ENCODE results near the gene EPB41L5. TPM values are rescaled to one million over a fixed set of nuclear protein-coding genes. Genes with fewer than 3 reads are reported as not detected.

The EPB41L5 gene
- total and polyA plus RNA-seq, 10 of the 15 experiments (the other 5 are each of a cell fraction or from before 2014, with no cell fraction given), result 2.1 to 20.4 (median 8.2) TPM

GRCh38 chr2:120132190-120132589, 119.3 kb downstream of the EPB41L5 start (continued):
- no peak for TF ChIP-seq YY1 (IDR thresholded peaks at IDR 0.05; ENCODE audit: low read depth, low read length)
- TF ChIP-seq GATAD2B (conservative IDR thresholded peaks at IDR 0.05; ENCODE audit: low read depth), result no peak
- no peak for TF ChIP-seq NFIC (IDR thresholded peaks at IDR 0.05; ENCODE audit: low read depth, low read length)
- no peak for TF ChIP-seq SMC3 (IDR thresholded peaks at IDR 0.05; ENCODE audit: borderline replicate concordance, low read length)
- TF ChIP-seq HDAC6 (IDR thresholded peaks at IDR 0.05; ENCODE audit: unreplicated experiment), result no peak
- TF ChIP-seq RB1 (IDR thresholded peaks at IDR 0.05; ENCODE audit: borderline replicate concordance), result no peak
- TF ChIP-seq, protein P1, sequence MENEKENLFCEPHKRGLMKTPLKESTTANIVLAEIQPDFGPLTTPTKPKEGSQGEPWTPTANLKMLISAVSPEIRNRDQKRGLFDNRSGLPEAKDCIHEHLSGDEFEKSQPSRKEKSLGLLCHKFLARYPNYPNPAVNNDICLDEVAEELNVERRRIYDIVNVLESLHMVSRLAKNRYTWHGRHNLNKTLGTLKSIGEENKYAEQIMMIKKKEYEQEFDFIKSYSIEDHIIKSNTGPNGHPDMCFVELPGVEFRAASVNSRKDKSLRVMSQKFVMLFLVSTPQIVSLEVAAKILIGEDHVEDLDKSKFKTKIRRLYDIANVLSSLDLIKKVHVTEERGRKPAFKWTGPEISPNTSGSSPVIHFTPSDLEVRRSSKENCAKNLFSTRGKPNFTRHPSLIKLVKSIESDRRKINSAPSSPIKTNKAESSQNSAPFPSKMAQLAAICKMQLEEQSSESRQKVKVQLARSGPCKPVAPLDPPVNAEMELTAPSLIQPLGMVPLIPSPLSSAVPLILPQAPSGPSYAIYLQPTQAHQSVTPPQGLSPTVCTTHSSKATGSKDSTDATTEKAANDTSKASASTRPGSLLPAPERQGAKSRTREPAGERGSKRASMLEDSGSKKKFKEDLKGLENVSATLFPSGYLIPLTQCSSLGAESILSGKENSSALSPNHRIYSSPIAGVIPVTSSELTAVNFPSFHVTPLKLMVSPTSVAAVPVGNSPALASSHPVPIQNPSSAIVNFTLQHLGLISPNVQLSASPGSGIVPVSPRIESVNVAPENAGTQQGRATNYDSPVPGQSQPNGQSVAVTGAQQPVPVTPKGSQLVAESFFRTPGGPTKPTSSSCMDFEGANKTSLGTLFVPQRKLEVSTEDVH (IDR thresholded peaks at IDR 0.05; ENCODE audit: low read depth, partially characterized antibody), result no peak

DNA sequence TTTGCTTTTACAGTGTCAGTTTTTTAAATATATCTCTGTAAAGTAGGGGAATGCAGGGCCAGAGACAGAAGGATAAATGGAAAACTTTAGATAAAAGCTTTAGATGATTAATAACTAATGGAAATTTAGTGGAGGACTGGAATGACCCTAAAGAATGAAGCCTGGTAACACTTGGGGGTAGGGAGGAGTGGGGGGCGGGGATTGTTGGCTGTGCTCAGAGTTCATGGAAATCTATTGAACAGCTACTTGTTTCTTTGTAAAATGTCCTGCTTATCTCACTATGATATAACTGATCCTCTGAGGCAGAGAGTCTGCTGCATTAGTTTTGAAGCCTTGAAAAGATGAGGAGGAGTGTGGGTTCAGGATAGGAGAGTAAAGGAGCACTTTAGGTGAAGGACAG, 119.8 kb downstream of the EPB41L5 start:
- ChIA-PET SMC1A (ENCODE audit: uncharacterized antibody, unreplicated experiment) (interaction anchor here (1.2 kb wide), 1 partner anchor 43 kb away, joined by 3 read pairs; no protein-coding TSS in a partner anchor), POLR2A (interaction anchor here (0.6 kb wide), 1 partner anchor 797 kb away, joined by 3 read pairs; no protein-coding TSS in a partner anchor), CTCF (interaction anchor here (1.7 to 2.3 kb wide), 2 partner anchors 22 to 43 kb away, joined by 5 to 16 read pairs; no protein-coding TSS in a partner anchor), RAD21 (ENCODE audit: unreplicated experiment) (no interaction called here)
- intact Hi-C loops (cut with micrococcal nuclease; ENCODE audit: unreplicated experiment), result no loop called here
- Histone ChIP-seq H2AFZ (ENCODE audit: control insufficient read depth, low read depth, low read length) (no peak overlapping the region), H4K20me1 (ENCODE audit: control insufficient read depth, insufficient read depth) (no peaks in the 10 kb centered on the region), H3K79me2 (ENCODE audit: control insufficient read depth, insufficient read depth, low read length) (no peaks in the 10 kb centered on the region), H3K4me3 (no peak overlapping the region), H3K4me1 (ENCODE audit: control insufficient read depth, insufficient read depth, low read length) (no peaks in the 10 kb centered on the region), H3K9ac (ENCODE audit: control insufficient read depth, insufficient read depth, low read length) (no peak overlapping the region), H3K36me3 (ENCODE audit: control insufficient read depth in 2 of 2, insufficient read depth in 2 of 2, low read length in 1 of 2) (no peaks in the 10 kb centered on the region), H3K9me3 (replicated peaks; ENCODE audit: control insufficient read depth, insufficient read depth, low read length) (no peaks in the 10 kb centered on the region; the same call in 2 of the 3 replicates), H3K27me3 (replicated peaks in 1 of 2; ENCODE audit: control insufficient read depth in 2 of 2, insufficient read depth in 2 of 2, low read length in 1 of 2) (no peaks in the 10 kb centered on the region), H3K4me2 (ENCODE audit: control insufficient read depth, insufficient read depth) (no peak overlapping the region), H3K27ac (ENCODE audit: control insufficient read depth, insufficient read depth) (no peak overlapping the region)
- DNase-seq (ENCODE audit: low read depth, low spot score) (no peak), ATAC-seq (no peak), FAIRE-seq (no peak)
- TF ChIP-seq SMAD1 (IDR thresholded peaks at IDR 0.05; ENCODE audit: low read depth, partially characterized antibody) (no peak), TCF3 (IDR thresholded peaks at IDR 0.05; ENCODE audit: borderline replicate concordance, insufficient read depth, low read depth, low read length) (no peak), FOS (IDR thresholded peaks at IDR 0.05; ENCODE audit: borderline replicate concordance, extremely low read depth, insufficient read length) (no peak), IRF3 (IDR thresholded peaks at IDR 0.05) (no peak), WRNIP1 (IDR thresholded peaks at IDR 0.05; ENCODE audit: borderline replicate concordance, low read depth, low read length) (no peak)
- in situ Hi-C loops (cut with MboI), result no loop called here
- 78% methylated on average over 1 of the region's 1 CpG for WGBS (ENCODE audit: insufficient coverage, insufficient replicate concordance, low lambda C conversion rate, missing lambda C conversion rate)
- no TSS peak for BruUV-seq (replicated peaks)

Measured in GM12878 (cell line).